Measurements from ENCODE around the gene ATP6V0A4. TPM values are rescaled to one million over a fixed set of nuclear protein-coding genes. Genes with fewer than 3 reads are reported as not detected.
"Not testable (repeated sequence)": the region's sequence is repeated elsewhere in the genome, so short reads cannot be mapped to it uniquely, and the experiment has no call there.

Gene ATP6V0A4
- total and polyA plus RNA-seq, 2 experiments from 2014 or later = 0.43 TPM

- 41 to 46% methylated on average over 6 of the region's 6 CpGs for WGBS, 2 experiments (ENCODE audit: low coverage in 1 of 2, low lambda C conversion rate in 2 of 2, missing lambda C conversion rate in 2 of 2)
- Histone ChIP-seq H3K9me2 (ENCODE audit: insufficient read depth) (no peaks in the 10 kb centered on the region), H3K27ac (no peak overlapping the region), H3K36me3 (ENCODE audit: low read depth) (no peaks in the 10 kb centered on the region), H3K4me3 (no peak overlapping the region), H2AFZ (no peak overlapping the region), H3K27me3 (replicated peaks; ENCODE audit: insufficient read depth) (peaks cover 11% of the 10 kb centered on the region; the same call in 1 of the 2 replicates), H3K9me3 (ENCODE audit: low read depth) (no peaks in the 10 kb centered on the region), H4K20me1 (ENCODE audit: insufficient read depth) (no peaks in the 10 kb centered on the region), H3F3A (ENCODE audit: insufficient read depth) (no peaks in the 10 kb centered on the region), H3K4me2 (ENCODE audit: unreplicated experiment) (no peak overlapping the region), H3K4me1 (ENCODE audit: insufficient read depth) (no peaks in the 10 kb centered on the region), H3K79me2 (ENCODE audit: insufficient read depth) (no peaks in the 10 kb centered on the region), H3K9ac (no peak overlapping the region)
- in situ Hi-C loops (cut with MboI) = loop anchor here (25.0 kb wide), 3 partner anchors 573 to 1123 kb away; no protein-coding TSS in a partner anchor
- DNase-seq = no peak
- no peak for TF ChIP-seq EZH2 (IDR thresholded peaks at IDR 0.05; ENCODE audit: insufficient read depth, poor library complexity, severe bottlenecking)
- no peak for TF ChIP-seq EZH2phosphoT487 (IDR thresholded peaks at IDR 0.05; ENCODE audit: insufficient read depth, low read depth)
Measured at GRCh38 chr7:138735399-138735798, 62.6 kb downstream of the ATP6V0A4 start.

- in situ Hi-C loops (cut with MboI) = loop anchor here (25.0 kb wide), 3 partner anchors 569 to 1119 kb away; no protein-coding TSS in a partner anchor
- DNase-seq; H3K36me3 ChIP-seq (ENCODE audit: low read depth); H3K4me2 ChIP-seq (ENCODE audit: unreplicated experiment); H3K79me2 ChIP-seq (ENCODE audit: insufficient read depth); H3F3A ChIP-seq (ENCODE audit: insufficient read depth); H3K9ac ChIP-seq; H3K4me1 ChIP-seq (ENCODE audit: insufficient read depth); H3K27ac ChIP-seq; H3K9me3 ChIP-seq (ENCODE audit: low read depth); H4K20me1 ChIP-seq (ENCODE audit: insufficient read depth); H2AFZ ChIP-seq; H3K9me2 ChIP-seq (ENCODE audit: insufficient read depth); H3K4me3 ChIP-seq: not testable (repeated sequence)
- WGBS, 2 experiments (ENCODE audit: low coverage in 1 of 2, low lambda C conversion rate in 2 of 2, missing lambda C conversion rate in 2 of 2) = 52 to 58% methylated on average over 5 of the region's 5 CpGs
- H3K27me3 ChIP-seq (replicated peaks; ENCODE audit: insufficient read depth) = peaks cover 23% of the 10 kb centered on the region
Measured at GRCh38 chr7:138731733-138732132, 66.3 kb downstream of the ATP6V0A4 start.

GRCh38 chr7:138729444-138729843 is 68.6 kb downstream of the ATP6V0A4 start:
- WGBS, 2 experiments (ENCODE audit: low coverage in 1 of 2, low lambda C conversion rate in 2 of 2, missing lambda C conversion rate in 2 of 2) = 49 to 59% methylated on average over 9 of the region's 9 CpGs
- no peaks in the 10 kb centered on the region for H3K79me2 ChIP-seq (ENCODE audit: insufficient read depth)
- H4K20me1 ChIP-seq (ENCODE audit: insufficient read depth) = no peaks in the 10 kb centered on the region
- no peak overlapping the region for H3K4me2 ChIP-seq (ENCODE audit: unreplicated experiment)
- no peak for TF ChIP-seq EZH2 (IDR thresholded peaks at IDR 0.05; ENCODE audit: insufficient read depth, poor library complexity, severe bottlenecking)
- TF ChIP-seq EZH2phosphoT487 (IDR thresholded peaks at IDR 0.05; ENCODE audit: insufficient read depth, low read depth) = no peak
- no peak for DNase-seq
- H2AFZ ChIP-seq = no peak overlapping the region
- no peaks in the 10 kb centered on the region for H3K36me3 ChIP-seq (ENCODE audit: low read depth)
- no peaks in the 10 kb centered on the region for H3K9me3 ChIP-seq (ENCODE audit: low read depth)
- no peaks in the 10 kb centered on the region for H3F3A ChIP-seq (ENCODE audit: insufficient read depth)
- H3K9me2 ChIP-seq (ENCODE audit: insufficient read depth) = no peaks in the 10 kb centered on the region
- H3K27ac ChIP-seq = no peak overlapping the region
- no peak overlapping the region for H3K4me3 ChIP-seq
- in situ Hi-C loops (cut with MboI) = loop anchor here (25.0 kb wide), 3 partner anchors 567 to 1117 kb away; no protein-coding TSS in a partner anchor
- no peak overlapping the region for H3K9ac ChIP-seq
- peaks cover 23% of the 10 kb centered on the region for H3K27me3 ChIP-seq (replicated peaks; ENCODE audit: insufficient read depth)
- no peaks in the 10 kb centered on the region for H3K4me1 ChIP-seq (ENCODE audit: insufficient read depth)

GRCh38 chr7:138727336-138728099 is 70.5 kb downstream of the ATP6V0A4 start:
- Histone ChIP-seq H2AFZ (no peak overlapping the region), H3K4me2 (ENCODE audit: unreplicated experiment) (no peak overlapping the region), H3K36me3 (ENCODE audit: low read depth) (no peaks in the 10 kb centered on the region), H3F3A (ENCODE audit: insufficient read depth) (no peaks in the 10 kb centered on the region), H3K79me2 (ENCODE audit: insufficient read depth) (no peaks in the 10 kb centered on the region), H3K4me3 (no peak overlapping the region), H4K20me1 (ENCODE audit: insufficient read depth) (no peaks in the 10 kb centered on the region), H3K9me2 (ENCODE audit: insufficient read depth) (no peaks in the 10 kb centered on the region), H3K27ac (no peak overlapping the region), H3K9me3 (ENCODE audit: low read depth) (no peaks in the 10 kb centered on the region), H3K9ac (no peak overlapping the region), H3K27me3 (replicated peaks; ENCODE audit: insufficient read depth) (peaks cover 14% of the 10 kb centered on the region; the same call in 1 of the 2 replicates), H3K4me1 (ENCODE audit: insufficient read depth) (no peaks in the 10 kb centered on the region)
- no peak for DNase-seq
- WGBS, 2 experiments (ENCODE audit: low coverage in 1 of 2, low lambda C conversion rate in 2 of 2, missing lambda C conversion rate in 2 of 2) = 44 to 48% methylated on average over 10 of the region's 10 CpGs
- no peak for TF ChIP-seq EZH2phosphoT487 (IDR thresholded peaks at IDR 0.05; ENCODE audit: insufficient read depth, low read depth)
- no peak for TF ChIP-seq EZH2 (IDR thresholded peaks at IDR 0.05; ENCODE audit: insufficient read depth, poor library complexity, severe bottlenecking)
- in situ Hi-C loops (cut with MboI) = loop anchor here (25.0 kb wide), 3 partner anchors 565 to 1115 kb away; no protein-coding TSS in a partner anchor

Data from GM23248 (cell line).